ENCODE results near the gene PKLR. TPM values are rescaled to one million over a fixed set of nuclear protein-coding genes. Genes with fewer than 3 reads are reported as not detected.

Gene PKLR
- total and polyA plus RNA-seq, 2 donors (not counting 1 experiment from before 2014, with no cell fraction given) = not detected

- peak within 1 kb of the TSS; percentile 84 for H3K9ac ChIP-seq (ENCODE audit: low read length)
- Mint-ChIP-seq H3K4me1 (peaks cover 28% of the 10 kb centered on the region), H3K27me3 (no peaks in the 10 kb centered on the region), H3K9me3 (ENCODE audit: insufficient read depth) (no peaks in the 10 kb centered on the region), H3K27ac (peak within 1 kb of the TSS; percentile 91), H3K4me3 (peak within 1 kb of the TSS; percentile 89)
- peak; percentile 93 for DNase-seq
- no peaks in the 10 kb centered on the region for H3K9me3 ChIP-seq (ENCODE audit: control extremely low read depth in 1 of 3, control insufficient read depth in 2 of 3, insufficient read depth in 1 of 3, low read length in 2 of 3)
- peak; percentile 95 for ATAC-seq (ENCODE audit: low read depth)
- H4K20me1 ChIP-seq (ENCODE audit: control insufficient read depth, insufficient read depth, low read length, poor library complexity, severe bottlenecking) = peaks cover 14% of the 10 kb centered on the region
- peaks cover 19% of the 10 kb centered on the region for H3K79me2 ChIP-seq (ENCODE audit: control insufficient read depth, insufficient read depth, low read length)
- H3K4me3 ChIP-seq (ENCODE audit: control extremely low read depth in 1 of 5, extremely low read depth in 1 of 5, insufficient read depth in 1 of 5, low read depth in 2 of 5, low read length in 4 of 5) = peak within 1 kb of the TSS; percentile 62 to 96 (median 86)
- peaks cover 14 to 25% of the 10 kb centered on the region in 2 donors for H3K4me1 ChIP-seq (ENCODE audit: control insufficient read depth in 2 of 2, insufficient read depth in 2 of 2, low read length in 2 of 2)
- H3K36me3 ChIP-seq (replicated peaks in 1 of 2; ENCODE audit: control extremely low read depth in 1 of 2, control insufficient read depth in 1 of 2, extremely low read depth in 1 of 2, insufficient read depth in 2 of 2, low read length in 1 of 2) = peaks cover 2 to 49% of the 10 kb centered on the region in 2 experiments
- peak within 1 kb of the TSS; percentile 50 to 73 for H3K27ac ChIP-seq (ENCODE audit: low read length in 2 of 2)
- ChIA-PET POLR2A (interaction anchor here (0.6 to 2.3 kb wide), 8 partner anchors 9 to 595 kb away, joined by 3 to 18 read pairs (median 4); partner anchors contain the start of genes CLK2, FDPS, GON4L and THBS3), CTCF (interaction anchor here (1.0 to 4.3 kb wide), 9 partner anchors 11 to 61 kb away, joined by 3 to 71 read pairs (median 4); partner anchors contain the start of genes CLK2, FDPS, RUSC1 and THBS3)
- H3K4me2 ChIP-seq (replicated peaks; ENCODE audit: low read depth, low read length, poor library complexity, severe bottlenecking) = peak within 1 kb of the TSS; percentile 87
- peak within 1 kb of the TSS; percentile 79 for H2AFZ ChIP-seq (ENCODE audit: insufficient read depth, low read depth, low read length, poor library complexity, severe bottlenecking)
- TF ChIP-seq CTCF (IDR thresholded peaks at IDR 0.05) = no peak
- no peak for TF ChIP-seq EZH2 (IDR thresholded peaks at IDR 0.05; ENCODE audit: borderline replicate concordance, insufficient read depth, low read depth, low read length, poor library complexity, severe bottlenecking)
- WGBS (ENCODE audit: insufficient coverage) = under 1% methylated on average over 43 of the region's 47 CpGs
- intact Hi-C loops (cut with micrococcal nuclease) = loop anchor here (1.0 to 5.0 kb wide), 6 partner anchors 11 to 649 kb away; partner anchors contain the start of genes ASH1L, CLK2, HCN3 and RIT1
- no peaks in the 10 kb centered on the region for H3K27me3 ChIP-seq (replicated peaks in 1 of 4; ENCODE audit: control extremely low read depth in 1 of 4, control insufficient read depth in 3 of 4, insufficient read depth in 4 of 4, low read length in 3 of 4)
Measured at GRCh38 chr1:155261852-155262673, 39.2 kb downstream of the PKLR start, which contains the start of gene SCAMP3. Gene SCAMP3 (minus strand): TSS chr1:155262360. CDS start chr1:155262151, 209 bp downstream.

All from B cell (primary cell).